ENCODE data around the gene ASAP2. TPM values are rescaled to one million over a fixed set of nuclear protein-coding genes. Genes with fewer than 3 reads are reported as not detected.

The ASAP2 gene
- total and polyA plus RNA-seq, 9 of the 15 experiments (the other 6 are each of a cell fraction or from before 2014, with no cell fraction given), result 0.06 to 4.3 (median 3.1) TPM

DNA sequence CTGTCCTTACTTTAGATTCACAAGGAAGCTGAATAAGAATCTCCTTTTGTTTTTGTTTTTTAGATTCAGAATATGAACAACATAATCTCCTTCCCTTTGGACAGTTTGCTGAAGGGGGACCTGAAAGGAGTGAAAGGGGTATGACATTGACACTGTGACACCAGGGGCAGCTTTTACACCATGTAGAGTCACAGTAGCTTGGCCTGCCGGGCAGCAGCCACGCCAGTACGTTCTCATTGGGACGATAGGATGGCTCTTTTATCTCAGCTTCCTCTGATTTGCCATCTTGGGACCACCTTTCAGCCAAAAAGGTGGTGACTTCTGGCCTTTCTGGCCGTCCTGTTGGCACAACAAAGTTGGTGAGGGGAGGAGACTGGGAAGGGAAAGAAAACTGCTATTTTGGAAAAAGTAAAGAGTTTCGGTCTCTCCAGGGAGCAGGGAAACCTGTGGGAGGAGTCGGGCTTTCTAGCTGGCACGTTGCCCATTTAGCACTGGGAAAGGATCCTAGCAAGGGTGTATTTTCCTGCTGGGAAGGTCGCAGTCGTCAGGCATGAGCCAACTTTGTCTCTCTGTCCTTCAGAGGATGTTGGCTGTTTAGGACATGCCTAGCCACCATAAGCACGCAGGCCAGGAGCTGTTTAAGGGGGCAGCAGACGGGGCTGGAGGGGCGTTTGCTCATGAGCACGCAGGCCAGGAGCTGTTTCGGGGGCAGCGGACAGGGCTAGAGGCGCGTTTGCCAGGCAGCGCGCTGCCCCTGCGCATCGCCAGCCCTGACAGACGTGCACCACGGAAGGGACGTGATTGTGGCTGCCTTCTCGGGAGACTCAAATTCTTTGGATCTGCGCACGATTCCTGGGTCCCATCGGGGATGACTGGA, 112.1 kb downstream of the ASAP2 start:
- Histone ChIP-seq H3K9me3 (replicated peaks; ENCODE audit: control insufficient read depth, insufficient read depth, low read depth, low read length) (no peaks in the 10 kb centered on the region; the same call in 1 of the 2 replicates), H3K79me2 (ENCODE audit: control insufficient read depth, insufficient read depth, low read length) (no peaks in the 10 kb centered on the region), H3K27ac (ENCODE audit: extremely low read depth, low read depth, low read length) (no peak overlapping the region), H3K27me3 (ENCODE audit: control insufficient read depth in 2 of 2, insufficient read depth in 2 of 2, low read length in 2 of 2) (peaks cover 5 to 41% of the 10 kb centered on the region in 2 experiments; a peak in 4 of 5 replicates), H3K9me1 (ENCODE audit: control insufficient read depth, insufficient read depth, low read length) (no peaks in the 10 kb centered on the region), H3K4me2 (ENCODE audit: insufficient read depth, low read length) (no peak overlapping the region), H3K36me3 (ENCODE audit: control insufficient read depth, insufficient read depth, low read length) (no peaks in the 10 kb centered on the region), H3K4me1 (replicated peaks in 1 of 2; ENCODE audit: control insufficient read depth in 2 of 2, insufficient read depth in 2 of 2, low read length in 2 of 2) (peaks cover 0 to 5% of the 10 kb centered on the region in 2 experiments; a peak in 1 of 5 replicates), H4K20me1 (replicated peaks; ENCODE audit: control insufficient read depth, insufficient read depth, low read length) (no peaks in the 10 kb centered on the region), H2AFZ (ENCODE audit: low read depth, low read length) (no peak overlapping the region), H3K9ac (ENCODE audit: insufficient read depth in 1 of 2, low read depth in 2 of 2, low read length in 2 of 2) (no peak overlapping the region), H3K4me3 (no peak overlapping the region)
- FAIRE-seq, result no peak
- no peak for ATAC-seq
- POLR2A ChIA-PET, result interaction anchor here (0.6 kb wide), 1 partner anchor 13 kb away, joined by 3 read pairs; no protein-coding TSS in a partner anchor
- CTCF ChIA-PET (ENCODE audit: low intra/inter-chr PET ratio), result no interaction called here
- no TSS peak for BruUV-seq (replicated peaks)
- WGBS (ENCODE audit: insufficient coverage, low coverage, missing lambda C conversion rate), result 25% methylated on average over 26 of the region's 29 CpGs
- DNase-seq (ENCODE audit: extremely low read depth in 1 of 4, low spot score in 3 of 4), result no peak
- intact Hi-C loops (cut with micrococcal nuclease) (no loop called here), in situ Hi-C loops (cut with MboI) (no loop called here)
- TF ChIP-seq NFIC (IDR thresholded peaks at IDR 0.05) (peak; percentile 83), MYC (IDR thresholded peaks at IDR 0.05; ENCODE audit: low read depth, low read length) (no peak), MYC (CRISPR knock-in tag; IDR thresholded peaks at IDR 0.05; ENCODE audit: borderline replicate concordance, low read depth) (no peak)

DNA sequence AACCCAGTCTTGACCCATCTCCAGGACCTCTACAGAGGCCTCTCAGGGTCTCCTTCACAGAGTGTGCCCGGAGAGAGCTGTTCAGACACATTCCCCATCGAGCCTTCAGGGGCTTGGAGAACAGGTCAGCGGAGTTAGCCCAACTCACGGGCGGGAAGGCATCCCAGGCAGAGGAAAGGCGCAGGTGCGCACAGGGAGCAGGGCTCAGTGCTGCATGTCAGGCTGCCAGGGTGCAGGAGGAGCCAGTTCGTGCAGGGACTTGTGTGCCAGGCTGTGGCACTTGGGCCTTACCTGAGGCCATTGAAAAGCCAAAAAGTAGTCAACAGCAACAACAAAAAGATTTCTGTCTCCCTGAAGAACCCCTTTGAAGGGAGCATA, 112.7 kb downstream of the ASAP2 start:
- H3K79me2 ChIP-seq (ENCODE audit: control insufficient read depth, insufficient read depth, low read length), result no peaks in the 10 kb centered on the region

More for the DNA sequence above, 112.7 kb downstream of the ASAP2 start:
- Histone ChIP-seq H3K4me1 (replicated peaks in 1 of 2; ENCODE audit: control insufficient read depth in 2 of 2, insufficient read depth in 2 of 2, low read length in 2 of 2) (peaks cover 0 to 5% of the 10 kb centered on the region in 2 experiments; a peak in 1 of 5 replicates), H3K27ac (ENCODE audit: extremely low read depth, low read depth, low read length) (no peak overlapping the region), H3K9ac (ENCODE audit: insufficient read depth in 1 of 2, low read depth in 2 of 2, low read length in 2 of 2) (no peak overlapping the region), H4K20me1 (replicated peaks; ENCODE audit: control insufficient read depth, insufficient read depth, low read length) (no peaks in the 10 kb centered on the region), H3K4me3 (no peak overlapping the region), H3K27me3 (ENCODE audit: control insufficient read depth in 2 of 2, insufficient read depth in 2 of 2, low read length in 2 of 2) (peaks cover 5 to 42% of the 10 kb centered on the region in 2 experiments; a peak in 4 of 5 replicates), H3K9me1 (ENCODE audit: control insufficient read depth, insufficient read depth, low read length) (no peaks in the 10 kb centered on the region), H3K9me3 (replicated peaks; ENCODE audit: control insufficient read depth, insufficient read depth, low read depth, low read length) (no peaks in the 10 kb centered on the region; the same call in 1 of the 2 replicates), H2AFZ (ENCODE audit: low read depth, low read length) (no peak overlapping the region), H3K36me3 (ENCODE audit: control insufficient read depth, insufficient read depth, low read length) (no peaks in the 10 kb centered on the region), H3K4me2 (ENCODE audit: insufficient read depth, low read length) (no peak overlapping the region)
- in situ Hi-C loops (cut with MboI), result no loop called here
- TF ChIP-seq XRCC4 (IDR thresholded peaks at IDR 0.05; ENCODE audit: extremely low read depth, insufficient read depth, insufficient read length) (no peak), ASH1L (IDR thresholded peaks at IDR 0.05; ENCODE audit: borderline replicate concordance, low read depth, partially characterized antibody) (no peak), FOXJ2 (tag; IDR thresholded peaks at IDR 0.05) (no peak)
- TF ChIP-seq, protein P1, sequence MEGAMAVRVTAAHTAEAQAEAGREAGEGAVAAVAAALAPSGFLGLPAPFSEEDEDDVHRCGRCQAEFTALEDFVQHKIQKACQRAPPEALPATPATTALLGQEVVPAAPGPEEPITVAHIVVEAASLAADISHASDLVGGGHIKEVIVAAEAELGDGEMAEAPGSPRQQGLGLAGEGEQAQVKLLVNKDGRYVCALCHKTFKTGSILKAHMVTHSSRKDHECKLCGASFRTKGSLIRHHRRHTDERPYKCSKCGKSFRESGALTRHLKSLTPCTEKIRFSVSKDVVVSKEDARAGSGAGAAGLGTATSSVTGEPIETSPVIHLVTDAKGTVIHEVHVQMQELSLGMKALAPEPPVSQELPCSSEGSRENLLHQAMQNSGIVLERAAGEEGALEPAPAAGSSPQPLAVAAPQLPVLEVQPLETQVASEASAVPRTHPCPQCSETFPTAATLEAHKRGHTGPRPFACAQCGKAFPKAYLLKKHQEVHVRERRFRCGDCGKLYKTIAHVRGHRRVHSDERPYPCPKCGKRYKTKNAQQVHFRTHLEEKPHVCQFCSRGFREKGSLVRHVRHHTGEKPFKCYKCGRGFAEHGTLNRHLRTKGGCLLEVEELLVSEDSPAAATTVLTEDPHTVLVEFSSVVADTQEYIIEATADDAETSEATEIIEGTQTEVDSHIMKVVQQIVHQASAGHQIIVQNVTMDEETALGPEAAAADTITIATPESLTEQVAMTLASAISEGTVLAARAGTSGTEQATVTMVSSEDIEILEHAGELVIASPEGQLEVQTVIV (CRISPR knock-in tag; IDR thresholded peaks at IDR 0.05; ENCODE audit: borderline replicate concordance), result no peak
- TF ChIP-seq, protein P2, sequence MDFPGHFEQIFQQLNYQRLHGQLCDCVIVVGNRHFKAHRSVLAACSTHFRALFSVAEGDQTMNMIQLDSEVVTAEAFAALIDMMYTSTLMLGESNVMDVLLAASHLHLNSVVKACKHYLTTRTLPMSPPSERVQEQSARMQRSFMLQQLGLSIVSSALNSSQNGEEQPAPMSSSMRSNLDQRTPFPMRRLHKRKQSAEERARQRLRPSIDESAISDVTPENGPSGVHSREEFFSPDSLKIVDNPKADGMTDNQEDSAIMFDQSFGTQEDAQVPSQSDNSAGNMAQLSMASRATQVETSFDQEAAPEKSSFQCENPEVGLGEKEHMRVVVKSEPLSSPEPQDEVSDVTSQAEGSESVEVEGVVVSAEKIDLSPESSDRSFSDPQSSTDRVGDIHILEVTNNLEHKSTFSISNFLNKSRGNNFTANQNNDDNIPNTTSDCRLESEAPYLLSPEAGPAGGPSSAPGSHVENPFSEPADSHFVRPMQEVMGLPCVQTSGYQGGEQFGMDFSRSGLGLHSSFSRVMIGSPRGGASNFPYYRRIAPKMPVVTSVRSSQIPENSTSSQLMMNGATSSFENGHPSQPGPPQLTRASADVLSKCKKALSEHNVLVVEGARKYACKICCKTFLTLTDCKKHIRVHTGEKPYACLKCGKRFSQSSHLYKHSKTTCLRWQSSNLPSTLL (IDR thresholded peaks at IDR 0.05), result no peak
- FAIRE-seq, result no peak
- POLR2A ChIA-PET, result interaction anchor here (0.6 kb wide), 1 partner anchor 12 kb away, joined by 3 read pairs; no protein-coding TSS in a partner anchor
- CTCF ChIA-PET (ENCODE audit: low intra/inter-chr PET ratio), result no interaction called here
- no TSS peak for BruUV-seq (replicated peaks)
- DNase-seq (ENCODE audit: extremely low read depth in 1 of 4, low spot score in 3 of 4), result no peak
- no peak for ATAC-seq
- intact Hi-C loops (cut with micrococcal nuclease), result no loop called here
- 26% methylated on average over 8 of the region's 8 CpGs for WGBS (ENCODE audit: insufficient coverage, low coverage, missing lambda C conversion rate)
